ENCODE results near the gene TMEM178A.

- TF ChIP-seq EZH2 (IDR thresholded peaks at IDR 0.05) (no peak), POLR2AphosphoS5 (IDR thresholded peaks at IDR 0.05; ENCODE audit: borderline replicate concordance, low read depth, low read length) (no peak), FOXP2 (optimal IDR thresholded peaks at IDR 0.05; ENCODE audit: control extremely low read depth, extremely low read length, insufficient read depth) (no peak)
Observed at GRCh38 chr2:39679805-39680204, 14.1 kb downstream of the TMEM178A start.

All from SK-N-MC (cell line).